Mesenchymal stem cell (in vitro differentiated cells and primary cell): ENCODE measurements around the gene PALD1.

Source experiments
- DNase-seq: peaks from one replicate; pipeline ENCODE4 v3.0.0-alpha.2; 2013
- H2AFZ ChIP-seq: one replicate; pipeline ENCODE4 v1.6.1; 2013; ENCODE audit warnings: low read depth, mild to moderate bottlenecking, control low read depth, inconsistent platforms, low read length, moderate library complexity
- H2AK5ac ChIP-seq: 2 replicates; pipeline ENCODE4 v1.6.1; 2013; ENCODE audit warnings: low read length, moderate library complexity, mild to moderate bottlenecking, inconsistent platforms; ENCODE audit not compliant: severe bottlenecking
- H2BK120ac ChIP-seq: one replicate; pipeline ENCODE4 v1.6.1; 2013; ENCODE audit warnings: low read depth, mild to moderate bottlenecking, inconsistent platforms, low read length, moderate library complexity
- H2BK12ac ChIP-seq, 2 experiments: one replicate each; pipeline ENCODE4 v1.6.1; 2013; ENCODE audit warnings: inconsistent platforms in 2 of 2, low read length in 2 of 2, mild to moderate bottlenecking in 2 of 2, moderate library complexity in 2 of 2, control low read depth in 1 of 2
- H2BK15ac ChIP-seq: one replicate; pipeline ENCODE4 v1.6.1; 2013; ENCODE audit warnings: mild to moderate bottlenecking, low read depth, inconsistent platforms; ENCODE audit not compliant: poor library complexity, severe bottlenecking
- H2BK5ac ChIP-seq: 2 replicates; pipeline ENCODE4 v1.6.1; 2013; ENCODE audit warnings: low read depth, mild to moderate bottlenecking, low read length, control low read depth, inconsistent platforms; ENCODE audit not compliant: poor library complexity, severe bottlenecking
- H3K14ac ChIP-seq, 2 experiments: one replicate each; pipeline ENCODE4 v1.6.1; 2013; ENCODE audit warnings: inconsistent platforms in 2 of 2, low read length in 2 of 2, control low read depth in 1 of 2, mild to moderate bottlenecking in 1 of 2, moderate library complexity in 1 of 2
- H3K18ac ChIP-seq, 2 experiments: one replicate each; pipeline ENCODE4 v1.6.1; 2013; ENCODE audit warnings: inconsistent platforms in 2 of 2, low read length in 2 of 2, control low read depth in 1 of 2, low read depth in 1 of 2, mild to moderate bottlenecking in 1 of 2
- H3K23ac ChIP-seq, 2 experiments: one replicate each; pipeline ENCODE4 v1.6.1; 2013; ENCODE audit warnings: inconsistent platforms in 2 of 2, low read length in 2 of 2, mild to moderate bottlenecking in 2 of 2, moderate library complexity in 2 of 2, control low read depth in 1 of 2
- H3K27ac ChIP-seq: 2 replicates; pipeline ENCODE4 v1.5.1; 2013; ENCODE audit warnings: mild to moderate bottlenecking, moderate library complexity, low read length, control low read depth, inconsistent platforms; ENCODE audit not compliant: poor library complexity, severe bottlenecking
- H3K27me3 ChIP-seq, 2 experiments: 2 replicates each; pipeline versions ENCODE4 v1.6.1 to v1.7.0; 2013; ENCODE audit warnings: low read length in 2 of 2, mild to moderate bottlenecking in 2 of 2, moderate library complexity in 2 of 2, control low read depth in 1 of 2, inconsistent platforms in 1 of 2; ENCODE audit not compliant: control insufficient read depth in 1 of 2, insufficient read depth in 1 of 2
- H3K36me3 ChIP-seq, 2 experiments: 2 replicates each; pipeline versions ENCODE4 v1.6.1 to v1.7.0; 2013; ENCODE audit warnings: low read length in 2 of 2, control low read depth in 1 of 2, inconsistent platforms in 1 of 2, low read depth in 1 of 2, mild to moderate bottlenecking in 1 of 2; ENCODE audit not compliant: insufficient read depth in 2 of 2, control insufficient read depth in 1 of 2
- H3K4ac ChIP-seq, 2 experiments: one replicate each; pipeline ENCODE4 v1.6.1; 2013; ENCODE audit warnings: inconsistent platforms in 2 of 2, low read length in 2 of 2, mild to moderate bottlenecking in 2 of 2, moderate library complexity in 2 of 2, control low read depth in 1 of 2, low read depth in 1 of 2
- H3K4me1 ChIP-seq: 2 replicates; pipeline ENCODE4 v1.6.1; 2013; ENCODE audit warnings: low read depth, low read length, control low read depth; ENCODE audit not compliant: control insufficient read depth, insufficient read depth
- H3K4me2 ChIP-seq: 2 replicates; pipeline ENCODE4 v1.6.1; 2013; ENCODE audit warnings: low read length, mild to moderate bottlenecking, inconsistent platforms; ENCODE audit not compliant: poor library complexity, severe bottlenecking
- H3K4me3 ChIP-seq, 2 experiments: 2 replicates each; pipeline versions ENCODE4 v1.5.1 to v1.7.0; 2013; ENCODE audit warnings: low read length in 2 of 2, mild to moderate bottlenecking in 2 of 2, control low read depth in 1 of 2, low read depth in 1 of 2; ENCODE audit not compliant: insufficient read depth in 1 of 2
- H3K79me1 ChIP-seq: replicated peaks from 2 replicates; pipeline ENCODE4 v1.6.1; 2013; ENCODE audit warnings: mild to moderate bottlenecking, control low read depth, low read length, inconsistent platforms; ENCODE audit not compliant: poor library complexity, severe bottlenecking
- H3K9ac ChIP-seq: 2 replicates; pipeline ENCODE4 v1.7.0; 2013; ENCODE audit warnings: mild to moderate bottlenecking, low read length, moderate library complexity
- H3K9me3 ChIP-seq: 2 replicates; pipeline ENCODE4 v1.7.0; 2013; ENCODE audit warnings: mild to moderate bottlenecking, low read length; ENCODE audit not compliant: control insufficient read depth
- H4K8ac ChIP-seq: one replicate; pipeline ENCODE4 v1.6.1; 2013; ENCODE audit warnings: inconsistent platforms, mild to moderate bottlenecking, low read length, moderate library complexity
- H4K91ac ChIP-seq: one replicate; pipeline ENCODE4 v1.6.1; 2013; ENCODE audit warnings: mild to moderate bottlenecking, low read length, inconsistent platforms
- WGBS: methylation state at CpG from one replicate; pipeline ENCODE4 v1.1.7; 2013; ENCODE audit warnings: mixed read lengths; 5-methylcytosine and 5-hydroxymethylcytosine counted together

Gene PALD1

GRCh38 chr10:70587045-70587658, 108.6 kb downstream of the PALD1 start:
- Histone ChIP-seq H3K27ac (no peak overlapping the region), H3K36me3 (no peaks in the 10 kb centered on the region), H3K23ac (no peak overlapping the region), H4K91ac (no peak overlapping the region), H3K9me3 (no peaks in the 10 kb centered on the region), H2AFZ (no peak overlapping the region), H4K8ac (no peak overlapping the region), H3K14ac (no peak overlapping the region), H3K4ac (no peak overlapping the region), H3K4me3 (no peak overlapping the region), H2BK120ac (no peak overlapping the region), H2BK12ac (no peak overlapping the region), H2BK15ac (no peak overlapping the region), H2BK5ac (no peak overlapping the region), H3K4me1 (peaks cover 15% of the 10 kb centered on the region), H3K27me3 (peaks cover 0 to 19% of the 10 kb centered on the region in 2 experiments), H2AK5ac (no peak overlapping the region), H3K4me2 (no peak overlapping the region), H3K18ac (no peak overlapping the region), H3K79me1 (no peaks in the 10 kb centered on the region), H3K9ac (no peak overlapping the region)
- DNase-seq = no peak
- 78% methylated on average over 7 of the region's 8 CpGs for WGBS

GRCh38 chr10:70588255-70588654, 109.7 kb downstream of the PALD1 start:
- Histone ChIP-seq H2AK5ac (no peak overlapping the region), H3K4me2 (no peak overlapping the region), H4K8ac (no peak overlapping the region), H3K9ac (no peak overlapping the region), H2BK5ac (no peak overlapping the region), H4K91ac (no peak overlapping the region), H2BK15ac (no peak overlapping the region), H3K4me1 (peaks cover 13% of the 10 kb centered on the region), H3K18ac (no peak overlapping the region), H3K36me3 (no peaks in the 10 kb centered on the region), H2AFZ (no peak overlapping the region), H2BK12ac (no peak overlapping the region), H3K23ac (no peak overlapping the region), H3K27me3 (peaks cover 5 to 21% of the 10 kb centered on the region in 2 experiments), H3K4ac (no peak overlapping the region), H3K14ac (no peak overlapping the region), H2BK120ac (no peak overlapping the region), H3K79me1 (no peaks in the 10 kb centered on the region), H3K4me3 (no peak overlapping the region), H3K27ac (no peak overlapping the region), H3K9me3 (no peaks in the 10 kb centered on the region)
- WGBS = 72% methylated on average over 6 of the region's 6 CpGs
- no peak for DNase-seq

GRCh38 chr10:70588859-70589570, 110.4 kb downstream of the PALD1 start:
- H3K27me3 ChIP-seq = peaks cover 9 to 25% of the 10 kb centered on the region in 2 experiments
- H3K4me3 ChIP-seq = no peak overlapping the region
- no peak overlapping the region for H2AFZ ChIP-seq
- H3K79me1 ChIP-seq = no peaks in the 10 kb centered on the region
- no peaks in the 10 kb centered on the region for H3K9me3 ChIP-seq
- H2BK15ac ChIP-seq = no peak overlapping the region
- no peak overlapping the region for H4K8ac ChIP-seq
- no peak overlapping the region for H2BK12ac ChIP-seq
- DNase-seq = no peak
- 87% methylated on average over 9 of the region's 10 CpGs for WGBS
- H4K91ac ChIP-seq = no peak overlapping the region
- no peak overlapping the region for H3K9ac ChIP-seq
- H2BK5ac ChIP-seq = no peak overlapping the region
- H3K4me1 ChIP-seq = peaks cover 13% of the 10 kb centered on the region
- no peak overlapping the region for H2BK120ac ChIP-seq
- no peak overlapping the region for H2AK5ac ChIP-seq
- no peak overlapping the region for H3K27ac ChIP-seq
- H3K36me3 ChIP-seq = no peaks in the 10 kb centered on the region
- H3K14ac ChIP-seq = no peak overlapping the region
- H3K23ac ChIP-seq = no peak overlapping the region
- no peak overlapping the region for H3K4ac ChIP-seq
- H3K18ac ChIP-seq = no peak overlapping the region
- H3K4me2 ChIP-seq = no peak overlapping the region

GRCh38 chr10:70589762-70590654, 111.4 kb downstream of the PALD1 start:
- Histone ChIP-seq H2BK12ac (no peak overlapping the region), H3K23ac (no peak overlapping the region), H3K9ac (no peak overlapping the region), H3K4me3 (no peak overlapping the region), H2BK5ac (no peak overlapping the region), H2BK15ac (no peak overlapping the region), H3K36me3 (no peaks in the 10 kb centered on the region), H2AFZ (no peak overlapping the region), H3K27ac (no peak overlapping the region), H3K4ac (no peak overlapping the region), H3K27me3 (peaks cover 9 to 31% of the 10 kb centered on the region in 2 experiments), H2BK120ac (no peak overlapping the region), H2AK5ac (no peak overlapping the region), H3K79me1 (no peaks in the 10 kb centered on the region), H3K4me2 (no peak overlapping the region), H4K91ac (no peak overlapping the region), H3K18ac (no peak overlapping the region), H3K14ac (no peak overlapping the region), H3K4me1 (peaks cover 10% of the 10 kb centered on the region), H4K8ac (no peak overlapping the region), H3K9me3 (no peaks in the 10 kb centered on the region)
- 85% methylated on average over 5 of the region's 5 CpGs for WGBS
- DNase-seq = peak; percentile 44
